PFSK-1 (cell line): ENCODE measurements around the gene DLGAP1.

Experiments
- POLR2AphosphoS5 ChIP-seq: IDR thresholded peaks from 2 replicates; pipeline ENCODE4 v1.6.1; 2012; ENCODE audit warnings: low read depth, mild to moderate bottlenecking, control low read depth, low read length, moderate library complexity
- SIN3A ChIP-seq: IDR thresholded peaks from 2 replicates; pipeline ENCODE4 v1.6.1; 2012; ENCODE audit warnings: mild to moderate bottlenecking, low read length, moderate library complexity, borderline replicate concordance; ENCODE audit not compliant: insufficient read depth
- TAF1 ChIP-seq: IDR thresholded peaks from 2 replicates; pipeline ENCODE4 v1.6.1; 2012; ENCODE audit warnings: low read length, control low read depth, borderline replicate concordance; ENCODE audit not compliant: insufficient read depth
- TF ChIP-seq, protein P1 (sequence below), 2 experiments: IDR thresholded peaks; 2 replicates each; pipeline versions ENCODE4 v1.6.1 to v1.8.0; 2011 to 2012; ENCODE audit warnings: low read depth in 2 of 2, low read length in 2 of 2, control low read depth in 1 of 2, inconsistent platforms in 1 of 2, mild to moderate bottlenecking in 1 of 2, moderate library complexity in 1 of 2; ENCODE audit not compliant: insufficient read depth in 1 of 2

DNA sequence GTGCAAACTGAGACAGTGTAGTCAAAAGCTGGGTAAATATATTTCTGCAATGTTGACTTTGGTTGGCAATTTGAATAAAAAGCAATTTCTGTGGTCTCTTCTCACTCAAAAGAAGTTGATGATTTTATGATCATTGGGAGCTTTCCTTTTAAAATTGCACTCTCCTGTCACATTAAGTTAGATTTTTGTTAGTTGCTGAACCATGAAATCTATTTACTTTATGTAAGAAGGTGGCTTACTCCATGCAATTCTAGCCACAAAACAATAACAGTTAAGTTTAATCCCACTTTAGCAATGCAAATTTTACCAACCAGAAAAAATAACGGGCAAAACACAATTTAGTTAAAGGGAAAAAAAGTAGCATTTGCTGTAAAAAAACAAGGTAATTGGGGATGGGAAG is 48.3 kb downstream of the DLGAP1 start:
- TF ChIP-seq SIN3A (no peak), TAF1 (no peak), POLR2AphosphoS5 (no peak)
- TF ChIP-seq, protein P1, sequence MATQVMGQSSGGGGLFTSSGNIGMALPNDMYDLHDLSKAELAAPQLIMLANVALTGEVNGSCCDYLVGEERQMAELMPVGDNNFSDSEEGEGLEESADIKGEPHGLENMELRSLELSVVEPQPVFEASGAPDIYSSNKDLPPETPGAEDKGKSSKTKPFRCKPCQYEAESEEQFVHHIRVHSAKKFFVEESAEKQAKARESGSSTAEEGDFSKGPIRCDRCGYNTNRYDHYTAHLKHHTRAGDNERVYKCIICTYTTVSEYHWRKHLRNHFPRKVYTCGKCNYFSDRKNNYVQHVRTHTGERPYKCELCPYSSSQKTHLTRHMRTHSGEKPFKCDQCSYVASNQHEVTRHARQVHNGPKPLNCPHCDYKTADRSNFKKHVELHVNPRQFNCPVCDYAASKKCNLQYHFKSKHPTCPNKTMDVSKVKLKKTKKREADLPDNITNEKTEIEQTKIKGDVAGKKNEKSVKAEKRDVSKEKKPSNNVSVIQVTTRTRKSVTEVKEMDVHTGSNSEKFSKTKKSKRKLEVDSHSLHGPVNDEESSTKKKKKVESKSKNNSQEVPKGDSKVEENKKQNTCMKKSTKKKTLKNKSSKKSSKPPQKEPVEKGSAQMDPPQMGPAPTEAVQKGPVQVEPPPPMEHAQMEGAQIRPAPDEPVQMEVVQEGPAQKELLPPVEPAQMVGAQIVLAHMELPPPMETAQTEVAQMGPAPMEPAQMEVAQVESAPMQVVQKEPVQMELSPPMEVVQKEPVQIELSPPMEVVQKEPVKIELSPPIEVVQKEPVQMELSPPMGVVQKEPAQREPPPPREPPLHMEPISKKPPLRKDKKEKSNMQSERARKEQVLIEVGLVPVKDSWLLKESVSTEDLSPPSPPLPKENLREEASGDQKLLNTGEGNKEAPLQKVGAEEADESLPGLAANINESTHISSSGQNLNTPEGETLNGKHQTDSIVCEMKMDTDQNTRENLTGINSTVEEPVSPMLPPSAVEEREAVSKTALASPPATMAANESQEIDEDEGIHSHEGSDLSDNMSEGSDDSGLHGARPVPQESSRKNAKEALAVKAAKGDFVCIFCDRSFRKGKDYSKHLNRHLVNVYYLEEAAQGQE (IDR thresholded peaks at IDR 0.05; ENCODE audit: insufficient read depth in 1 of 2, low read depth in 2 of 2, low read length in 2 of 2): no peak
